ENCODE measurements around the gene FCN1. TPM values are rescaled to one million over a fixed set of nuclear protein-coding genes. Genes with fewer than 3 reads are reported as not detected.
A peak's percentile ranks its signal among the peaks of the same experiment; 100 is the strongest.

FCN1 gene
- total RNA-seq, 4 donors from 2014 or later: 0.41 to 13.8 TPM; not detected in 2

- in situ Hi-C loops (cut with MboI; ENCODE audit: low pct_ligation_motif_present in 1 of 4, low pct_unique_long_range_greater_than_20kb in 1 of 4, low sequenced_read_pairs in 3 of 4): no loop called here
- no peaks in the 10 kb centered on the region for H3K4me1 ChIP-seq
- 68 to 74% methylated on average over 13 to 27 of the region's 27 CpGs for WGBS, 2 donors (ENCODE audit: low coverage in 1 of 2)
- peaks cover 30% of the 10 kb centered on the region for H3K27me3 ChIP-seq
- TF ChIP-seq CTCF (IDR thresholded peaks at IDR 0.05) (no peak), EP300 (IDR thresholded peaks at IDR 0.05; ENCODE audit: low read depth) (no peak), POLR2A (IDR thresholded peaks at IDR 0.05) (no peak), POLR2AphosphoS5 (IDR thresholded peaks at IDR 0.05) (no peak)
- peak overlapping the region in 2 of 4 donors; percentile 24 to 53 for H3K27ac ChIP-seq
- intact Hi-C loops (cut with DNase I; ENCODE audit: low total_unique reads): no loop called here
- H3K36me3 ChIP-seq: no peaks in the 10 kb centered on the region
- H3K4me3 ChIP-seq: no peak overlapping the region
- no peak for DNase-seq
- no peaks in the 10 kb centered on the region for H3K9me3 ChIP-seq
Observed at GRCh38 chr9:134935701-134936345, 18.1 kb upstream of the FCN1 start.

- H3K9me3 ChIP-seq: no peaks in the 10 kb centered on the region
- H3K27me3 ChIP-seq: peaks cover 24% of the 10 kb centered on the region
- no peak overlapping the region for H3K27ac ChIP-seq
- no peak for DNase-seq
- no peaks in the 10 kb centered on the region for H3K36me3 ChIP-seq
- in situ Hi-C loops (cut with MboI; ENCODE audit: low pct_ligation_motif_present in 1 of 4, low pct_unique_long_range_greater_than_20kb in 1 of 4, low sequenced_read_pairs in 3 of 4) (no loop called here), intact Hi-C loops (cut with DNase I; ENCODE audit: low total_unique reads) (no loop called here)
- no peak for TF ChIP-seq POLR2A (IDR thresholded peaks at IDR 0.05)
- TF ChIP-seq CTCF (IDR thresholded peaks at IDR 0.05): no peak
- TF ChIP-seq EP300 (IDR thresholded peaks at IDR 0.05; ENCODE audit: low read depth): no peak
- no peak for TF ChIP-seq POLR2AphosphoS5 (IDR thresholded peaks at IDR 0.05)
- 45 to 50% methylated on average over 7 to 17 of the region's 17 CpGs for WGBS, 2 donors (ENCODE audit: low coverage in 1 of 2)
- no peak overlapping the region for H3K4me3 ChIP-seq
- no peaks in the 10 kb centered on the region for H3K4me1 ChIP-seq
Observed at GRCh38 chr9:134935056-134935640, 17.4 kb upstream of the FCN1 start.

GRCh38 chr9:134933076-134933659 is 15.5 kb upstream of the FCN1 start:
- no peak for TF ChIP-seq CTCF (IDR thresholded peaks at IDR 0.05)
- WGBS, 2 donors (ENCODE audit: low coverage in 1 of 2): 93% methylated on average over 9 of the region's 10 CpGs; no CpG with 5 or more reads in 1 of the 2 donors
- Histone ChIP-seq H3K9me3 (no peaks in the 10 kb centered on the region), H3K4me1 (no peaks in the 10 kb centered on the region), H3K27ac (no peak overlapping the region), H3K27me3 (peaks cover 22% of the 10 kb centered on the region), H3K36me3 (no peaks in the 10 kb centered on the region), H3K4me3 (no peak overlapping the region)
- intact Hi-C loops (cut with DNase I; ENCODE audit: low total_unique reads): no loop called here
- DNase-seq: no peak
- in situ Hi-C loops (cut with MboI; ENCODE audit: low pct_ligation_motif_present in 1 of 4, low pct_unique_long_range_greater_than_20kb in 1 of 4, low sequenced_read_pairs in 3 of 4): no loop called here

GRCh38 chr9:134932606-134933005 is 14.9 kb upstream of the FCN1 start:
- WGBS, 2 donors (ENCODE audit: low coverage in 1 of 2): 70 to 76% methylated on average over 5 of the region's 5 CpGs
- Histone ChIP-seq H3K27ac (no peak overlapping the region), H3K9me3 (no peaks in the 10 kb centered on the region), H3K36me3 (no peaks in the 10 kb centered on the region), H3K4me3 (no peak overlapping the region), H3K4me1 (no peaks in the 10 kb centered on the region), H3K27me3 (peaks cover 18% of the 10 kb centered on the region)
- no peak for DNase-seq
- intact Hi-C loops (cut with DNase I; ENCODE audit: low total_unique reads): no loop called here
- TF ChIP-seq POLR2AphosphoS5 (IDR thresholded peaks at IDR 0.05): no peak
- no peak for TF ChIP-seq EP300 (IDR thresholded peaks at IDR 0.05; ENCODE audit: low read depth)
- TF ChIP-seq CTCF (IDR thresholded peaks at IDR 0.05): no peak
- TF ChIP-seq POLR2A (IDR thresholded peaks at IDR 0.05): no peak
- in situ Hi-C loops (cut with MboI; ENCODE audit: low pct_ligation_motif_present in 1 of 4, low pct_unique_long_range_greater_than_20kb in 1 of 4, low sequenced_read_pairs in 3 of 4): no loop called here
